HepG2 (cell line): ENCODE results near the gene BCAS3. TPM values are rescaled to one million over a fixed set of nuclear protein-coding genes. Genes with fewer than 3 reads are reported as not detected.

Source experiments
- ATAC-seq: fragments of 200-7000 bp; cut with Tn5 transposase; 3 replicates; pipeline ENCODE4 v1.9.1; 2020; ENCODE audit warnings: mild to moderate bottlenecking, moderate library complexity
- BruUV-seq: library from RNA; stranded (reverse); fragments of 400-500 nt; replicated peaks from 2 replicates; lab custom pipeline; 2021; lab: Mats Ljungman, UMichigan
- CTCF ChIA-PET: fragments of 300-600 bp; formaldehyde crosslinking; extraction: SDS; loops from one replicate; lab custom pipeline; 2021; ENCODE audit warnings: low total read pairs, inconsistent platforms, low intra/inter-chr PET ratio; lab: Yijun Ruan, JAX
- POLR2A ChIA-PET: fragments of 350-600 bp; sonication (Branson Sonifier 250); formaldehyde crosslinking; loops from one replicate; lab custom pipeline; 2020; ENCODE audit warnings: antibody characterized with exemption, inconsistent platforms; lab: Yijun Ruan, JAX
- DNase-seq: peaks from one replicate; pipeline ENCODE4 v3.0.0-alpha.2; 2015; ENCODE audit warnings: low spot score
- FAIRE-seq: peaks from 3 replicates; lab custom pipeline; 2011; peaks lifted over from hg19 to GRCh38; lab: Jason Lieb, UNC
- H2AFZ ChIP-seq: one replicate; pipeline ENCODE4 v1.6.1; 2011; ENCODE audit warnings: low read length, inconsistent platforms
- H3K27ac ChIP-seq: fragments of 300-600 bp; 3 replicates; pipeline ENCODE4 v1.8.0; 2011; ENCODE audit warnings: mixed run types, mild to moderate bottlenecking, mixed read lengths, low read length, inconsistent platforms; ENCODE audit not compliant: insufficient read depth; ENCODE audit errors: extremely low read length
- H3K27me3 ChIP-seq, 2 experiments: fragments of 200-600 bp in 1 of 2; 2 replicates in 1 of 2; 3 replicates in 1 of 2; pipeline versions ENCODE4 v1.6.0 to v1.8.0; 2011; ENCODE audit warnings: low read length in 2 of 2, mild to moderate bottlenecking in 2 of 2, moderate library complexity in 2 of 2, inconsistent platforms in 1 of 2; ENCODE audit not compliant: insufficient read depth in 2 of 2, control insufficient read depth in 1 of 2
- H3K36me3 ChIP-seq, 2 experiments: fragments of 200-600 bp in 1 of 2; replicated peaks in 1 of 2; 2 replicates in 1 of 2; 3 replicates in 1 of 2; pipeline versions ENCODE4 v1.5.1 to v1.8.0; 2011; ENCODE audit warnings: low read length in 2 of 2, inconsistent platforms in 1 of 2; ENCODE audit not compliant: insufficient read depth in 2 of 2, control insufficient read depth in 1 of 2
- H3K4me1 ChIP-seq: 2 replicates; pipeline ENCODE4 v1.5.1; 2012; ENCODE audit warnings: low read length, inconsistent platforms; ENCODE audit not compliant: insufficient read depth
- H3K4me2 ChIP-seq: 2 replicates; pipeline ENCODE4 v1.6.0; 2011; ENCODE audit warnings: low read depth, low read length, inconsistent platforms
- H3K4me3 ChIP-seq, 3 experiments: fragments of 200-600 bp in 1 of 3; sonication (generic), shearing (Covaris generic) in 1 of 3; replicated peaks in 1 of 3; 2 replicates each; pipeline ENCODE4 v1.5.1; 2011 to 2016; ENCODE audit warnings: low read length in 3 of 3, inconsistent platforms in 2 of 3, low read depth in 2 of 3, mild to moderate bottlenecking in 2 of 3, control low read depth in 1 of 3, mixed read lengths in 1 of 3; ENCODE audit not compliant: insufficient read depth in 1 of 3
- H3K79me2 ChIP-seq: one replicate; pipeline ENCODE4 v1.6.1; 2011; ENCODE audit warnings: low read length, inconsistent platforms; ENCODE audit not compliant: insufficient read depth
- H3K9ac ChIP-seq: 2 replicates; pipeline ENCODE4 v1.6.0; 2011; ENCODE audit warnings: mild to moderate bottlenecking, low read depth, low read length, inconsistent platforms; ENCODE audit not compliant: insufficient read depth
- H3K9me3 ChIP-seq: 2 replicates; pipeline ENCODE4 v1.5.1; 2012; ENCODE audit warnings: mild to moderate bottlenecking, low read length
- H4K20me1 ChIP-seq: 2 replicates; pipeline ENCODE4 v1.6.0; 2011; ENCODE audit warnings: inconsistent platforms, mild to moderate bottlenecking, low read length, moderate library complexity; ENCODE audit not compliant: insufficient read depth
- ATF3 ChIP-seq: sonication (generic); formaldehyde crosslinking; IDR thresholded peaks from 2 replicates; pipeline ENCODE4 v1.4.0; 2020; ENCODE audit warnings: missing genetic modification reagents
- ATF7-NPFF ChIP-seq: sonication (generic); formaldehyde crosslinking; IDR thresholded peaks from 2 replicates; pipeline ENCODE4 v1.8.1; 2023; ENCODE audit warnings: mild to moderate bottlenecking, low read depth, missing genetic modification reagents, moderate library complexity
- BCLAF1 ChIP-seq: fragments of 450-650 bp; IDR thresholded peaks from 2 replicates; pipeline ENCODE4 v1.6.1; 2017; ENCODE audit warnings: mild to moderate bottlenecking
- CBX5 ChIP-seq: sonication (generic); formaldehyde crosslinking; IDR thresholded peaks from 2 replicates; pipeline ENCODE4 v1.4.0; 2020; ENCODE audit warnings: missing genetic modification reagents, borderline replicate concordance
- CREB1 ChIP-seq, 2 experiments: fragments of 450-650 bp in 1 of 2; IDR thresholded peaks; 2 replicates each; pipeline ENCODE4 v1.6.1; 2016 to 2017; ENCODE audit warnings: control low read depth in 1 of 2, mild to moderate bottlenecking in 1 of 2, missing compliant biosample characterization in 1 of 2, missing genetic modification characterization in 1 of 2
- DRAP1 ChIP-seq: IDR thresholded peaks from 2 replicates; pipeline ENCODE4 v1.6.1; 2016; ENCODE audit warnings: missing genetic modification reagents, missing compliant biosample characterization
- HNF4A ChIP-seq: sonication (generic); formaldehyde crosslinking; IDR thresholded peaks from 2 replicates; pipeline ENCODE4 v1.4.0; 2020; ENCODE audit warnings: missing genetic modification reagents
- KDM3A ChIP-seq: IDR thresholded peaks from 2 replicates; pipeline ENCODE4 v1.6.1; 2018; ENCODE audit warnings: low read depth, missing compliant biosample characterization
- KDM4B ChIP-seq: sonication (generic); formaldehyde crosslinking; IDR thresholded peaks from 2 replicates; pipeline ENCODE4 v1.4.0; 2020; ENCODE audit warnings: missing genetic modification reagents
- PAX8 ChIP-seq: sonication (generic); formaldehyde crosslinking; IDR thresholded peaks from 2 replicates; pipeline ENCODE4 v1.8.0; 2022; ENCODE audit warnings: mild to moderate bottlenecking, missing genetic modification reagents, borderline replicate concordance
- SMC3 ChIP-seq: IDR thresholded peaks from 2 replicates; pipeline ENCODE4 v1.6.1; 2011; ENCODE audit warnings: low read length, improper control_type of control experiment
- TOE1 ChIP-seq: sonication (generic); formaldehyde crosslinking; IDR thresholded peaks from 2 replicates; pipeline ENCODE4 v1.4.0; 2020; ENCODE audit warnings: mild to moderate bottlenecking, missing genetic modification reagents
- ZNF121 ChIP-seq: sonication (generic); formaldehyde crosslinking; IDR thresholded peaks from 2 replicates; pipeline ENCODE4 v1.5.0; 2020; ENCODE audit warnings: mild to moderate bottlenecking, missing genetic modification reagents
- ZNF564 ChIP-seq: sonication (generic); formaldehyde crosslinking; IDR thresholded peaks from 2 replicates; pipeline ENCODE4 v1.8.1; 2023; ENCODE audit warnings: mild to moderate bottlenecking, missing genetic modification reagents
- WGBS: methylation state at CpG from one replicate; pipeline ENCODE4 v1.1.6; 2017; ENCODE audit warnings: low lambda C conversion rate; 5-methylcytosine and 5-hydroxymethylcytosine counted together
- in situ Hi-C: cut with HindIII; loops from 2 replicates; pipeline ENCODE4 v1.10.0; 2017; ENCODE audit warnings: low pct_unique_long_range_greater_than_20kb; ENCODE audit not compliant: extremely low pct_ligation_motif_present
- intact Hi-C: fragments of 100-400 bp; cut with micrococcal nuclease; formaldehyde crosslinking; loops from one replicate; pipeline ENCODE4 v1.10.0; 2022; ENCODE audit not compliant: unreplicated experiment
- polyA plus RNA-seq, 8 experiments: library from polyadenylated mRNA; depleted of rRNA in 3 of 8; stranded (reverse) in 7 of 8; unstranded in 1 of 8; fragments of >200 nt; fragmentation: Illumina TruSeq in 4 of 8; extraction: Trizol in 4 of 8; gene quantifications; 2 replicates each; pipeline versions ENCODE4 v1.2.1 to v1.2.3, GENCODE V29; 2011 to 2016; ENCODE audit warnings: low read depth in 4 of 8, missing spikeins in 1 of 8, mixed read lengths in 1 of 8; ENCODE audit not compliant: insufficient read depth in 1 of 8
- total RNA-seq, 5 experiments: library from RNA; depleted of rRNA; stranded (reverse); fragments of >200 nt; fragmentation: Illumina TruSeq; extraction: Trizol; gene quantifications; 2 replicates each; pipeline ENCODE4 v1.2.3, GENCODE V29; 2016; ENCODE audit warnings: low read depth in 1 of 5

The BCAS3 gene
- total and polyA plus RNA-seq, 2 of the 13 experiments (the other 11 are each of a cell fraction or from before 2014, with no cell fraction given): 10.7 to 11.2 TPM

GRCh38 chr17:61124562-61124961 is 446.9 kb downstream of the BCAS3 start:
- Histone ChIP-seq H3K79me2 (no peaks in the 10 kb centered on the region), H4K20me1 (no peaks in the 10 kb centered on the region), H2AFZ (no peak overlapping the region), H3K9me3 (no peaks in the 10 kb centered on the region), H3K27ac (no peak overlapping the region), H3K4me1 (no peaks in the 10 kb centered on the region), H3K4me2 (no peak overlapping the region), H3K36me3 (no peaks in the 10 kb centered on the region), H3K27me3 (no peaks in the 10 kb centered on the region; a peak in 1 of 5 replicates), H3K4me3 (no peak overlapping the region), H3K9ac (no peak overlapping the region)
- TF ChIP-seq KDM4B (CRISPR knock-in tag) (no peak), SMC3 (no peak), ATF3 (CRISPR knock-in tag) (no peak), HNF4A (CRISPR knock-in tag) (no peak), CREB1 (IDR thresholded peaks at IDR 0.05) (no peak), CREB1 (CRISPR knock-in tag; IDR thresholded peaks at IDR 0.05) (no peak), ZNF564 (CRISPR knock-in tag) (no peak), BCLAF1 (no peak), ATF7-NPFF (CRISPR knock-in tag) (no peak), PAX8 (CRISPR knock-in tag) (no peak), CBX5 (CRISPR knock-in tag) (no peak), TOE1 (CRISPR knock-in tag) (no peak), DRAP1 (CRISPR knock-in tag) (no peak), ZNF121 (CRISPR knock-in tag) (no peak), KDM3A (CRISPR knock-in tag) (no peak)
- BruUV-seq: no TSS peak
- in situ Hi-C loops: no loop called here
- no peak for ATAC-seq
- ChIA-PET CTCF (no interaction called here), POLR2A (no interaction called here)
- no peak for DNase-seq
- intact Hi-C loops: no loop called here
- WGBS: 60% methylated on average over 1 of the region's 1 CpG
- no peak for FAIRE-seq
